Measurements from ENCODE around the gene GKN2.

GKN2 gene

DNA sequence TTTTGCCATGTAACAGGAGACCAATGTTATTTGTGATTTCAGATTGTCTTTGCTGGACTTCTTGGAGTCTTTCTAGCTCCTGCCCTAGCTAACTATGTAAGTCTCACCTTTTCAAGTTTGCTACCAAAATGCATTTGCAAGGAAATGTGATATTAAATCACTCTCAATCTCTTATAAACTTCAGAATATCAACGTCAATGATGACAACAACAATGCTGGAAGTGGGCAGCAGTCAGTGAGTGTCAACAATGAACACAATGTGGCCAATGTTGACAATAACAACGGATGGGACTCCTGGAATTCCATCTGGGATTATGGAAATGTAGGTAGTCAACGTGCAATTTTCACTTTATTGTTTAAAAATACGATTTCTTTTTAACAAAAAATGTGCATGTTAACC, 24.8 kb upstream of the GKN2 start:
- DNase-seq, result no peak

DNA sequence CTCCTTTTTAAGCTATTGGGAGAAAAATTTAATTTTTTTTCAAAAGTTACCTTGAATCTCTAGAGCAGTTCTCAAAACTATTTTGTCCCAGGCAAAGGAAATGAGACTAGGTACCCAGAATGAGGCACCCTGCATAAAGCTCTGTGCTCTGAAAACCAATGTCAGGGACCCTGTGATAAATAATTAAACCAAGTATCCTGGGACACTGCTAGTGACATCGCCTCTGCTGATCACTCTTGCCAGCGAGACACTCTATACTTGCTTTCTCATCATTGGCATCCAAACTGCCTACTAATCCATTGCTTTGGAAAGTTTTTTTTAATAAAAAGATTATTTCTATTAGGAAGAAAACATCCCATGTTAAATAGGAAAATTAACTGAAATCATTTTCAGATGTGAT, 23.2 kb upstream of the GKN2 start:
- no peak for TF ChIP-seq CTCF (IDR thresholded peaks at IDR 0.05)
- no peaks in the 10 kb centered on the region for H3K36me3 Mint-ChIP-seq (ENCODE audit: low read depth)
- no peaks in the 10 kb centered on the region for H3K4me1 Mint-ChIP-seq
- no peak overlapping the region for H3K4me3 Mint-ChIP-seq
- H3K27me3 Mint-ChIP-seq (ENCODE audit: low read depth, poor library complexity), result peaks cover 17% of the 10 kb centered on the region
- H3K27ac Mint-ChIP-seq, result no peak overlapping the region
- DNase-seq, result no peak
- no peaks in the 10 kb centered on the region for H3K9me3 Mint-ChIP-seq

More for the DNA sequence above, 24.8 kb upstream of the GKN2 start:
- Mint-ChIP-seq H3K4me1 (no peaks in the 10 kb centered on the region), H3K36me3 (ENCODE audit: low read depth) (no peaks in the 10 kb centered on the region), H3K4me3 (no peak overlapping the region), H3K27ac (no peak overlapping the region), H3K27me3 (ENCODE audit: low read depth, poor library complexity) (peaks cover 13% of the 10 kb centered on the region), H3K9me3 (no peaks in the 10 kb centered on the region)
- no peak for TF ChIP-seq CTCF (IDR thresholded peaks at IDR 0.05)

GRCh38 chr2:68974946-68975665, 22.4 kb upstream of the GKN2 start:
- no peak for TF ChIP-seq CTCF (IDR thresholded peaks at IDR 0.05)
- Mint-ChIP-seq H3K27me3 (ENCODE audit: low read depth, poor library complexity) (peaks cover 17% of the 10 kb centered on the region), H3K9me3 (no peaks in the 10 kb centered on the region), H3K4me3 (no peak overlapping the region), H3K27ac (no peak overlapping the region), H3K4me1 (no peaks in the 10 kb centered on the region), H3K36me3 (ENCODE audit: low read depth) (no peaks in the 10 kb centered on the region)
- no peak for DNase-seq

DNA sequence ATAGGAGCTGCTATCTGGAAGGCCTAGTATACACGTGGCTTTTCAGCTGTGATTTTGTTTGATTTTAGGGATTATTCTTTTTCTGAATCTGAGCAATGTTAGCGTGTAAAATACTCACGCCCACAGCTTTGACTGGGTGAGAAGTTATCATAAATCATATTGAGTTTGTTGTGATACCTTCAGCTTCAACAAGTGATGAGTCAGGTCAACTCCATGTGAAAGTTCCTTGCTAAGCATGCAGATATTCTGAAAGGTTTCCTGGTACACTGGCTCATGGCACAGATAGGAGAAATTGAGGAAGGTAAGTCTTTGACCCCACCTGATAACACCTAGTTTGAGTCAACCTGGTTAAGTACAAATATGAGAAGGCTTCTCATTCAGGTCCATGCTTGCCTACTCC, 21.6 kb upstream of the GKN2 start, which contains the start of gene GKN1:
Gene GKN1, plus strand, starts transcription at position 386 of the 400 bp plus-strand sequence. CDS start 42 bp downstream, outside the sequence.
- TF ChIP-seq CTCF (IDR thresholded peaks at IDR 0.05), result no peak
- Mint-ChIP-seq H3K9me3 (no peaks in the 10 kb centered on the region), H3K4me3 (no peak within 1 kb of the TSS), H3K36me3 (ENCODE audit: low read depth) (no peaks in the 10 kb centered on the region), H3K4me1 (no peaks in the 10 kb centered on the region), H3K27ac (no peak within 1 kb of the TSS), H3K27me3 (ENCODE audit: low read depth, poor library complexity) (peaks cover 12% of the 10 kb centered on the region)
- DNase-seq, result no peak

GRCh38 chr2:68971591-68972231, 19.0 kb upstream of the GKN2 start:
- DNase-seq, result no peak
- no peaks in the 10 kb centered on the region for H3K36me3 Mint-ChIP-seq (ENCODE audit: low read depth)
- H3K9me3 Mint-ChIP-seq, result no peaks in the 10 kb centered on the region
- TF ChIP-seq CTCF (IDR thresholded peaks at IDR 0.05), result no peak
- H3K27me3 Mint-ChIP-seq (ENCODE audit: low read depth, poor library complexity), result peaks cover 11% of the 10 kb centered on the region
- H3K4me1 Mint-ChIP-seq, result no peaks in the 10 kb centered on the region
- H3K27ac Mint-ChIP-seq, result no peak overlapping the region
- H3K4me3 Mint-ChIP-seq, result no peak overlapping the region
